DMS 273 treated with DMSO at 0.1 percent for 48 hours (cell line): ENCODE results near the gene MIX23.

Experiments
- DNase-seq: peaks from one replicate; lab custom pipeline; 2025; lab: John Stamatoyannopoulos, UW

Gene MIX23

DNA sequence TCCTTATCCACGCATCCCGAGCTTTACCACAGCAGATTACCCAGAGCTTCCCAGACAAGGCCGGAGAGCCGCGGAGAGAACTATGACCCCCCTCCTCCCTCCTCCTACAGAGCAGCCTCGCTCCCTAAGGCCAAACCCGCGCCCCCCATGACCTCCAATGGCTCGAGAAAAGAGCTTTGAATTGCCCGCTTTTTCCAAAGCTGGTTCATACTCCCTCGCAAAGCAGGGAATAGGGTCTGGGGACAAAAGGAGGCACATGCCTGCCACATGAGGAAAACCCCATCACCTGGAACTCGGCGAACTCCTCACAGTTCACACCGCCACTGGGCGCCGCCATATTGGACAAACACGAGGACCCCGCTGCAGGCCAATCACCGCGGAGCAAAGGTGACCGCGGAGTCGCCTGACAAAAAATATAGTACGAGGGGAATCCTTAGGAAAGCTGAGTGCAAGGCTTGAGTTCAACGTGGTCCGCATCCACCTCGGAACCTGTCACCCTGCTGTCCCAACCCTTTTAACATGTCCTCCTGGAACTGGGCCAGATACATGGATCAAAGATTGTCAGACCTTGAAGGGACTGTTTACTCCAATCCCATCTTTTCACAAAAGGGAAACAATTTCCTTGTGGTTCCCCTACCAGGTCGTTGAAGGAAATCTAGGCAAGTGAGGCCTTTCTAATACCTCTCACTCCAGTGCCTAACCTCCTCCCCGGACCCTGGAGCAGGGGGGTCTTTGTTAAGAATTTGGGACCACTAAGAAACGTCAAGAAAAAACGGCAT, at the start of gene MIX23:
MIX23 (minus strand) TSS at position 344 of the 779 bp plus-strand sequence; CDS start at position 337, 7 bp downstream.
- DNase-seq: peak; percentile 93

DNA sequence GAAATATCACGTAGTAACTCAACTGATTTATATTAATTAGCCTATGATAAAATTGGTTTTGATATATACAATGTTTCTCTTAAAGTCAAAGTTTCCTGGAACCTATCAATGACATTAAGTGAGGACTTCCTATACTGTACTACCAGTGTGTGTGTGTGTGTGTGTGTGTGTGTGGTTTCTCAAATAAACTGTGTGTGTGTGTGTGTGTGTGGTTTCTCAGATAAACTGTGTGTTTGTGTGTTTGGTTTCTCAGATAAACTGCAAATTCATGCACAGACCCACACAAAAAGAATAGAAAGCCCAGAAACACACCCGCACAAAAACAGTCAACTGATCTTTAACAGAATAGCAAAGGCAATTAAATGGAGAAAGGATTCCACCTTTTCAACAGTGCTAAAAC, 47.3 kb upstream of the MIX23 start:
- no peak for DNase-seq

- DNase-seq: no peak
Measured at GRCh38 chr3:122427857-122428471, 44.9 kb upstream of the MIX23 start.

DNA sequence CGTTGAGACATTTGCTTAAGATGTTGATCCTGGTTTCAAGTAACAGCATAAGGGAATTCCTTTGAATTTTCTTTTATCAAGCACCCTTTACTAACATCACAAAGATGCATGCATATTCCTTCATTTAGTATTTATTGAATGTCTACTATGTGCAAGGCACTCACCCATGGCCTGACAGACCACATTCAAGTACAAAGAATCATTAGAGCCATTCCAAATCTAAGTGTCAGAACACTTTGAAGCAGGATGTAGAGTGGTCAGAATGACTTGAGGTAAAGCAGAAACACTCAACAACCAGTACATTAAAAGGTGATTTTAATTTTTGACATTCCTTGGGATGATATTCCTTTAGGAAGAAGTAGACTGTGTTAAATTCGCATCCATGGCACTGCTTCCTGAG, 38.8 kb upstream of the MIX23 start:
- no peak for DNase-seq

GRCh38 chr3:122421101-122421500, 38.1 kb upstream of the MIX23 start:
- DNase-seq: no peak

DNA sequence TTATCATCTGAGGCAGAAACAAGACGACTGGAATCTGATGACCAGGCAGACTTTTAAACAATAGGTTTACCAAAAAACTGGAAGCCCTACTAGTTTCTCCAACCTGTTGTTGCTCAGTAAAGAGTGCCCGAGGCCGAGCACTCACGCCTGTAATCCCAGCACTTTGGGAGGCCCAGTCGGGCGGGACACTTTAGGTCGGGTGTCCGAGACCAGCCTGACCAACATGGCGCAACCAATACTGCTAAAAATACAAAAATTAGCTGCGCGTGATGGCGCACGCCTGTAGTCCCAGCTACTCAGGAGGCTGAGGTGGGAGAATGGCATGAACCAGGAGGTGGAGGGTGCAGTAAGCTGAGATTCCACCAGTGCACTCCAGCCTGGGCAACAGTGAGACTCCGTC, 33.9 kb upstream of the MIX23 start:
- no peak for DNase-seq

DNA sequence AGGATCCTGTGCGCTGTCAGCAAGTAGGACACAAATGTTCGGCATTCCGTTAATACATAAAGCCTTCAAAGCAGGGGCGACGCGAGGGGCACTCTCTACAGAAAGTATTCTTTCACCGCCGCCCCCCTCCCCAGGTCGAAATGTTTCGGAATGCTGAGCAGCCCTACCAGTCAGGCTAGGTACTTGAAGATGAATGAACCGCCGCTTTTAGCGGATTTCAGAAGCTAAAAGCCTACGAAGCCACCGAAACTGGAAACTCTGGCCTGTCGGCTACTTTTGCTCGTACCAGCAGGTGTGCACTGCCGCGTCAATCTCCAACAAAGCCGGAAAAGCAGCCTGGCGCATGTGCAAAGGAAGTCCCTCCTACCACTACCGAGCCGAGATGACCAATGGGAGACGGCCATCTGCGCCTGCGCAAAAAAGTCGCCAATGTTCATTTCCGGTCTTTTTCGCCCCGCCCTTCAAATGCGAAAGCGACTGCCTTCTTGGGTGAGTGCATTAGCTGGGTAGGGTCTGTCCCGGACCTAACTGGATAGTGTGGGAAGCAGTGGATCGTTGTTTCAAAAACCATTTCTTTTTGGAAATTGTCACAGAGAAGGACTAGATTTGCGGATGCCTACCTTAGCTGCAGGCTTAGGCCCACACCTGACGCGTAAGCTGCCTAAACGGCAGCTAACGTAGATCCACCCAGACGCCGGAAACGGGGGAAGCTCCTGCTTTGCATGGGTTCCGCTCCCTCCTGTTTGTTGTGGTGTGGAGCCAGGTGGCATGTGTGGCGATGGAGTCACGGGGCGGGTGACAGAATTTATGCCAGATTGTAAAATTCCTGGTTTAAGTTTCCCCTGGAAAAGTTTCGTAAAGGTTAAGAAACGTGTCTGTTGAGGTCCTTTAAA, 33.0 kb upstream of the MIX23 start, which contains the start of gene WDR5B:
WDR5B (minus strand) TSS at position 301 of the 893 bp plus-strand sequence. CDS start 534 bp downstream, outside the sequence.
- DNase-seq: no peak

GRCh38 chr3:122415104-122415744, 32.2 kb upstream of the MIX23 start:
- no peak for DNase-seq

GRCh38 chr3:122414391-122414790, 31.4 kb upstream of the MIX23 start:
- DNase-seq: no peak

GRCh38 chr3:122410639-122411038, 27.6 kb upstream of the MIX23 start:
- no peak for DNase-seq

- no peak for DNase-seq
Measured at GRCh38 chr3:122410111-122410510, 27.1 kb upstream of the MIX23 start.

DNA sequence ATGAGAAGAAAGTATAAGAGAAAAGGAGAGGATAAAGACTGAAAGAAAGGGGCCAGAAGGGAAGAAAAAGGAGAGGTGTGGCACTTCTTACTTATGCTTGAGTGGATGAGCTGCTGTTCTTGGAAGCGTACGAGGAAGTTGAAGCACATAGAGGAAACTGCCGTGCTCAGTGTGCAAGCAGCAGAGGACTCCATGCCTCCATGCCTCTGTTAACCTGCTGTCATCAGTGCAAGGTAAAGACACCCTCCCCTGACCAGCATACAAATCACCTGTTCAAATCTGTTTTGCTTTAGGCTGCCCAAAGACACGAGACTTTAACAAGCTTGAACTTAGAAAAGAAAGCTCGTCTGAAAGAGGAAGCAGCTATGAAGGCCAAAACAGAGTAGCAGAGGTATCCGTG, 26.4 kb upstream of the MIX23 start:
- no peak for DNase-seq

DNA sequence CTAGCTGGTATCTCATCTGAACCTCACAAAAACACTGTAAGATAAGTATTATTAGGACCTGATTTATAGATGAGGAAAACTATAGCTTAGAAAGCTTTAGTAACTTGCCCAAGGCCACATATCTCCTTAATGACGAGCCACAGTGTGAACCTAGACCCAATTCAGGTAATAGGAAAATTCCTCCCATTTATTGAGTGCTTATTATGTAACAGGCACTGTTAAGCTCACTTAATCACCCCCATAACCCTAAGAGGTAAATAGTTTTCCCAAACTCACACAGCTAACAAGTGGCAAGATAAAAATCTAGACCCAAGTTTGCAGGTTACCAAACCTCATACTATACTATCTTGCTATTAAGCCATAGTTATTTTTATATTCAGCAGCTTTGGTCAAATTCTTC, 24.9 kb upstream of the MIX23 start:
- no peak for DNase-seq

DNA sequence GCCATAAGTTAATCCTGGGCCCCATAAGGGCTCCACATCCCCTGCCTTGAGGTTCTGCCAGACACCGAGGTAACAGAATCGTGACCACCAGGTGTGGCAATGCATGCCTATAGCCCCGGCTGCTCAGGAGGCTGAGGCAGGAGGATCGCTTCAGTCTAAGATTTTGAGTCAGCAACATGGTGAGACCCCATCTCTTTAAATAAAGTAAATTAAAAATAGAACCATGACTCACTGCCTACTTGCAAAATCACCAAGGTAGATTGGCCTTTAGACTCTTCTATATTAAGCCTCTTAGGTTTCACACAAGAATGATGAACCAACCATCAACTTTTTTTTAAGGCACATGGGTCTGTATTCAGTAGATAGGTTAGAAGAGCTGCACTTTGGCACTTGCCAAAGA, 23.2 kb upstream of the MIX23 start:
- DNase-seq: no peak

GRCh38 chr3:122405015-122405414, 22.0 kb upstream of the MIX23 start:
- DNase-seq: no peak

GRCh38 chr3:122403489-122403888, 20.5 kb upstream of the MIX23 start:
- DNase-seq: no peak

DNA sequence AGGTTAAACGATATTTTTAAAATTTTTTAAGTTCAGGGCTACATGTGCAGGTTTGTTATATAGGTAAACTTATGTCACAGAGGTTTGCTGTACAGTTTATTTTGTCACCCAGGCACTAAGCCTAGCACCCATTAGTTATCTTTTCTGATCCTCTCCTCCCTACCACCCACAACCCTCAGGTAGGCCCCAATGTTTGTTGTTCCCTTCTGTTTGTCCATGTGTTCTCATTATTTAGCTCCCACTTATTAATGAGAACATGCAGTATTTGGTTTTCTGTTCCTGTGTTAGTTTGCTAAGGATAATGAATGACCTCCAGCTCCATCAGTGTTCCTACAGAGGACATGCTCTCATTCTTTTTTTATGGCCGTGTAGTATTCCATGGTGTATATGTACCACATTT, 15.9 kb upstream of the MIX23 start:
- DNase-seq: no peak

DNA sequence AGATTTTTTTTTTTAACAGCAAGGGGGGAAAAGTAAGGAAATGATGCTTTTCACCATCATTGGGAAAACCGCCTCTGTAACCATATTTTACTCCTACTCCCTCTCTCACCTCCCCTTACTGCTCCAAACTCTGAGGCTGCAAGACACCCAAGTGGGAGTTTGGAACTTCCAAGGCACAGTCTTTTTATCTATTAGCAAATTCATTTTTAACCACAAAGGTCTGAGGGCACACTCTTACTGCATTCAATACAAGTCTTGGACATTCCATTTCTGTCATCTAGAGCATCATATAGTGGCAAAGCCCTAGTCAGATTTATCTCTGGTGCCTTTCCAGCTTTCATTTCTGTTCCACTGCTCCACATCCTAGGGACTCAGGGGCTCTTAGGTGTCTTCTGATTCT, 14.2 kb upstream of the MIX23 start:
- no peak for DNase-seq

DNA sequence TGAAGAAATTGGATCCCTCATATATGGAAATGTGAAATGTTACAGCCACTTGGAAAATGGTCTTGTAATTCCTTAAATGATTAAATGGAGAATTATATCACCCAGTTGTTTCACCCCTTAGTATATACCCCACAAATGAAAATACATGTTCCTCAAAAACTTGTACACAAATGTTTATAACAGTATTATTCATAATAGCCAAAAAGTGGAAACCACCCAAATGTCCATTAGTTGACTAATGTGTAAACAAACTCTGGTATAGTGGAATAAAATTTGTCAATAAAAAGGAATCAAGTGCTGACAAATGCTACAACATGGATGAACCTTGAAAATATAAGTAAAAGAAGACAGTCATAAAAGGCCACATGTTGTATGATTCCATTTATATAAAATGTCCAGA, 13.5 kb upstream of the MIX23 start:
- no peak for DNase-seq

GRCh38 chr3:122395582-122395981, 12.6 kb upstream of the MIX23 start:
- DNase-seq: no peak

DNA sequence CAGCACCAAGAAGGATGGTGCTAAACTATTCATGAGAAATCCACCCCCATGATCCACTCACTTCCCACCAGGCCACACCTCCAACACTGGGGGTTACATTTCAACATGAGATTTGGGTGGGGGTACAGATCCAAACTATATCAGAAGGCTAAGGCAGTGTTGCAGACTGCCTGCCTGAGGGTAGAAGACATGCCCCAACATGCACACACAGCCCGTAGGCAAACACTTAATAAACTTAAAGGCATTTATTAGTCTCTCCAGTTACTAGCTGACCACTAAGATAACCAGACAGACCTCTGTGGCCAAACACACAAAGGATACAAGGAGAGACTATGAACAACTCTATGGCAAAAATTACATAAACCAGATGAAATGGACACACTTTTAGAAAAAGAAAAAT, 11.1 kb upstream of the MIX23 start:
- DNase-seq: no peak
